Esophagus squamous epithelium (tissue), 5 donors: ENCODE data around the gene ZNF283. TPM values are rescaled to one million over a fixed set of nuclear protein-coding genes. Genes with fewer than 3 reads are reported as not detected.

Experiments used
- DNase-seq: peaks from one replicate; lab custom pipeline; 2025; lab: John Stamatoyannopoulos, UW
- H3K27ac ChIP-seq, 4 donors: fragments of 200-600 bp; sonication (generic); one replicate each; pipeline ENCODE4 v1.5.1; 2016 to 2019; ENCODE audit warnings: mild to moderate bottlenecking in 1 of 4
- H3K27me3 ChIP-seq, 4 donors: fragments of 200-600 bp; sonication (generic); 1 replicate in 3 of 4; 2 replicates in 1 of 4; pipeline versions ENCODE4 v1.5.1 to v1.6.0; 2017 to 2021; ENCODE audit warnings: antibody characterized with exemption in 1 of 4
- H3K36me3 ChIP-seq, 3 donors: fragments of 200-600 bp; sonication (generic); one replicate each; pipeline ENCODE4 v1.5.1; 2016 to 2019
- H3K4me1 ChIP-seq, 3 donors: fragments of 200-600 bp; sonication (generic); one replicate each; pipeline ENCODE4 v1.5.1; 2017 to 2019
- H3K4me3 ChIP-seq, 4 donors: fragments of 200-600 bp; sonication (generic); 1 replicate in 3 of 4; 2 replicates in 1 of 4; pipeline ENCODE4 v1.5.1; 2016 to 2019; ENCODE audit warnings: mild to moderate bottlenecking in 2 of 4, moderate library complexity in 1 of 4
- H3K9me3 ChIP-seq, 3 donors: fragments of 200-600 bp; sonication (generic); one replicate each; pipeline ENCODE4 v1.5.1; 2016 to 2019
- CTCF ChIP-seq, 6 experiments: fragments of 450-650 bp in 4 of 6; fragments of 200-600 bp in 2 of 6; sonication (generic) in 2 of 6; IDR thresholded peaks; one replicate each; pipeline ENCODE4 v1.5.1; 2016 to 2019; ENCODE audit warnings: antibody characterized with exemption in 6 of 6, mild to moderate bottlenecking in 4 of 6, moderate library complexity in 4 of 6
- POLR2A ChIP-seq, 4 donors: fragments of 450-650 bp; IDR thresholded peaks; one replicate each; pipeline ENCODE4 v1.6.1; 2017; ENCODE audit warnings: antibody characterized with exemption in 4 of 4, mild to moderate bottlenecking in 4 of 4, moderate library complexity in 3 of 4
- WGBS, 2 donors: methylation state at CpG; one replicate each; pipeline ENCODE4 v1.1.5; 2018; 5-methylcytosine and 5-hydroxymethylcytosine counted together
- intact Hi-C: fragments of 100-400 bp; cut with DNase I; formaldehyde crosslinking; loops from one replicate; pipeline ENCODE4 v1.15.0; 2022
- total RNA-seq, 4 donors: library from RNA; depleted of rRNA; stranded (reverse); fragments of >200 nt; gene quantifications; one replicate each; pipeline ENCODE4 v1.1.0, GENCODE V29; 2016
- donor health status: DM: yes; HTN: yes; CAD: no.

ZNF283 gene
- total RNA-seq: 10 to 100 TPM in 1 of 4 donors, 1 to 10 TPM in 3; 1.5 to 19.1 (median 6.5) TPM

GRCh38 chr19:43826787-43827754, at the start of gene ZNF283:
Gene ZNF283 (plus strand): TSS chr19:43827321. CDS start chr19:43833505, 6,184 bp downstream.
- Histone ChIP-seq H3K27ac (peak within 1 kb of the TSS; percentile 74 to 84 (median 77)), H3K27me3 (peaks cover 0 to 7% (median 0%) of the 10 kb centered on the region in 4 donors), H3K4me1 (peaks cover 4 to 16% (median 4%) of the 10 kb centered on the region in 3 donors), H3K36me3 (peaks cover 0 to 38% (median 4%) of the 10 kb centered on the region in 3 donors), H3K9me3 (peaks cover 0 to 5% (median 0%) of the 10 kb centered on the region in 3 donors), H3K4me3 (peak within 1 kb of the TSS; percentile 49 to 72 (median 66))
- WGBS, 2 donors: 15 to 24% methylated on average over 25 to 33 of the region's 46 CpGs
- intact Hi-C loops: no loop called here
- TF ChIP-seq POLR2A (IDR thresholded peaks at IDR 0.05): no peak
- no peak for TF ChIP-seq CTCF (IDR thresholded peaks at IDR 0.05)
- DNase-seq: peak; percentile 32

GRCh38 chr19:43778651-43779050, 48.5 kb upstream of the ZNF283 start:
- Histone ChIP-seq H3K4me1 (peaks cover 29 to 94% (median 45%) of the 10 kb centered on the region in 3 donors), H3K9me3 (no peaks in the 10 kb centered on the region), H3K4me3 (peak overlapping the region in 1 of 4 donors; percentile 60), H3K36me3 (no peaks in the 10 kb centered on the region), H3K27ac (peak overlapping the region; percentile 38 to 82 (median 64)), H3K27me3 (peaks cover 0 to 10% (median 0%) of the 10 kb centered on the region in 4 donors)
- DNase-seq: no peak
- no peak for TF ChIP-seq CTCF (IDR thresholded peaks at IDR 0.05)
- no peak for TF ChIP-seq POLR2A (IDR thresholded peaks at IDR 0.05)
- WGBS, 2 donors: 50 to 88% methylated on average over 1 of the region's 1 CpG
- intact Hi-C loops: no loop called here

- intact Hi-C loops: no loop called here
These were observed 47.8 kb upstream of the ZNF283 start for GRCh38 chr19:43779147-43779819.

GRCh38 chr19:43779820-43780219, 47.3 kb upstream of the ZNF283 start:
- Histone ChIP-seq H3K27me3 (peaks cover 0 to 10% (median 0%) of the 10 kb centered on the region in 4 donors), H3K4me1 (peaks cover 30 to 94% (median 52%) of the 10 kb centered on the region in 3 donors)
- intact Hi-C loops: loop anchor here (5.0 to 10.0 kb wide), 2 partner anchors 33 to 105 kb away; partner anchors contain the start of gene PLAUR

More at GRCh38 chr19:43779147-43779819, 47.8 kb upstream of the ZNF283 start:
- no peaks in the 10 kb centered on the region for H3K36me3 ChIP-seq
- TF ChIP-seq CTCF (IDR thresholded peaks at IDR 0.05) (no peak), POLR2A (IDR thresholded peaks at IDR 0.05) (no peak)
- peaks cover 0 to 10% (median 0%) of the 10 kb centered on the region in 4 donors for H3K27me3 ChIP-seq
- H3K27ac ChIP-seq: peak overlapping the region; percentile 55 to 82 (median 75)
- H3K4me3 ChIP-seq: peak overlapping the region in 3 of 4 donors; percentile 0 to 60 (median 6)
- WGBS, 2 donors: 42 to 63% methylated on average over 12 to 14 of the region's 16 CpGs
- no peak for DNase-seq
- no peaks in the 10 kb centered on the region for H3K9me3 ChIP-seq
- H3K4me1 ChIP-seq: peaks cover 29 to 94% (median 51%) of the 10 kb centered on the region in 3 donors

More at GRCh38 chr19:43779820-43780219, 47.3 kb upstream of the ZNF283 start:
- H3K27ac ChIP-seq: peak overlapping the region; percentile 55 to 82 (median 75)
- DNase-seq: no peak
- TF ChIP-seq CTCF (IDR thresholded peaks at IDR 0.05): peak in 4 of 6 experiments; percentile 9 to 39 (median 22)
- TF ChIP-seq POLR2A (IDR thresholded peaks at IDR 0.05): no peak
- no peaks in the 10 kb centered on the region for H3K9me3 ChIP-seq
- H3K4me3 ChIP-seq: peak overlapping the region in 3 of 4 donors; percentile 0 to 60 (median 32)
- 18 to 21% methylated on average over 3 of the region's 3 CpGs for WGBS, 2 donors
- no peaks in the 10 kb centered on the region for H3K36me3 ChIP-seq
